Fibroblast of lung (primary cell): ENCODE measurements around the gene TSPAN2.

Source experiments
- EZH2 ChIP-seq: IDR thresholded peaks from 2 replicates; pipeline ENCODE4 v1.5.1; 2012; ENCODE audit warnings: low read length, control low read depth, mild to moderate bottlenecking; ENCODE audit errors: missing control alignments
- TF ChIP-seq, protein P1 (sequence below), 2 donors: IDR thresholded peaks in 1 of 2; conservative IDR thresholded peaks in 1 of 2; 1 replicate in 1 of 2; 2 replicates in 1 of 2; pipeline ENCODE4 v1.5.1; 2011 to 2012; ENCODE audit warnings: low read length in 2 of 2, control low read depth in 1 of 2, inconsistent platforms in 1 of 2, low read depth in 1 of 2, mild to moderate bottlenecking in 1 of 2

DNA sequence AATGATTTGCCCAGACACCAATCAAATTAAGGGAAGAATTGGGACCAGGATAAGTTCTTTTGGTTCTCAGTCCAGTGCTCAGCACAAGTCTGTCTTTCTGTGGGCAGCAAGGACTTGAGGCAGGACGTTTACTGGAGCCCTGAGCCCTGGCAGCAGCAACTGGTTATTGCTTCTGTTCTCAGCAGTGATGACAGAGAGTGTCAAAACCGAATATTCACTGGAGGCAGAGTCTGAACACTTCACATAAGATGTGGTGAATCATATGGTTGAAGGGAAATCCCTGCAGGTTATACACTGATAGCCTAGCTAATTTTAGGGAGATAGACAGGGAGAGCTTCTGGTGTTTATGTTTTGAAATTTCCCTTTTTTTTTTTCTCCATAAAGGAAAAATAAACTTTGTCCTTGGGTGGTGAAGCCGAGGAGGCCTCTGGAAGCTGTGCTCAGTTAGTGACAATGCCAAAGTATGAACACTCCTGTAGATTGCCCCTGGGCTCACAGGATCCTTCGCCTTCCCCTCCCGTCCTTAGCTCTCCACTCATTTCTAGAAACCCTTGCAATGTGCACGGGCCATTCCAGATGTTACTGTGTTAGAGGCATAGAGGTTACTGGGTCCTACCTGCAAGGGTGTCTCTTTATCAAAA is 26.3 kb upstream of the TSPAN2 start:
- TF ChIP-seq, protein P1, sequence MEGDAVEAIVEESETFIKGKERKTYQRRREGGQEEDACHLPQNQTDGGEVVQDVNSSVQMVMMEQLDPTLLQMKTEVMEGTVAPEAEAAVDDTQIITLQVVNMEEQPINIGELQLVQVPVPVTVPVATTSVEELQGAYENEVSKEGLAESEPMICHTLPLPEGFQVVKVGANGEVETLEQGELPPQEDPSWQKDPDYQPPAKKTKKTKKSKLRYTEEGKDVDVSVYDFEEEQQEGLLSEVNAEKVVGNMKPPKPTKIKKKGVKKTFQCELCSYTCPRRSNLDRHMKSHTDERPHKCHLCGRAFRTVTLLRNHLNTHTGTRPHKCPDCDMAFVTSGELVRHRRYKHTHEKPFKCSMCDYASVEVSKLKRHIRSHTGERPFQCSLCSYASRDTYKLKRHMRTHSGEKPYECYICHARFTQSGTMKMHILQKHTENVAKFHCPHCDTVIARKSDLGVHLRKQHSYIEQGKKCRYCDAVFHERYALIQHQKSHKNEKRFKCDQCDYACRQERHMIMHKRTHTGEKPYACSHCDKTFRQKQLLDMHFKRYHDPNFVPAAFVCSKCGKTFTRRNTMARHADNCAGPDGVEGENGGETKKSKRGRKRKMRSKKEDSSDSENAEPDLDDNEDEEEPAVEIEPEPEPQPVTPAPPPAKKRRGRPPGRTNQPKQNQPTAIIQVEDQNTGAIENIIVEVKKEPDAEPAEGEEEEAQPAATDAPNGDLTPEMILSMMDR (conservative IDR thresholded peaks at IDR 0.05 in 1 of 2, IDR thresholded peaks at IDR 0.05 in 1 of 2; ENCODE audit: low read depth in 1 of 2, low read length in 2 of 2), result no peak
- TF ChIP-seq EZH2, result no peak
